ENCODE data around the gene PIAS4.

DNA sequence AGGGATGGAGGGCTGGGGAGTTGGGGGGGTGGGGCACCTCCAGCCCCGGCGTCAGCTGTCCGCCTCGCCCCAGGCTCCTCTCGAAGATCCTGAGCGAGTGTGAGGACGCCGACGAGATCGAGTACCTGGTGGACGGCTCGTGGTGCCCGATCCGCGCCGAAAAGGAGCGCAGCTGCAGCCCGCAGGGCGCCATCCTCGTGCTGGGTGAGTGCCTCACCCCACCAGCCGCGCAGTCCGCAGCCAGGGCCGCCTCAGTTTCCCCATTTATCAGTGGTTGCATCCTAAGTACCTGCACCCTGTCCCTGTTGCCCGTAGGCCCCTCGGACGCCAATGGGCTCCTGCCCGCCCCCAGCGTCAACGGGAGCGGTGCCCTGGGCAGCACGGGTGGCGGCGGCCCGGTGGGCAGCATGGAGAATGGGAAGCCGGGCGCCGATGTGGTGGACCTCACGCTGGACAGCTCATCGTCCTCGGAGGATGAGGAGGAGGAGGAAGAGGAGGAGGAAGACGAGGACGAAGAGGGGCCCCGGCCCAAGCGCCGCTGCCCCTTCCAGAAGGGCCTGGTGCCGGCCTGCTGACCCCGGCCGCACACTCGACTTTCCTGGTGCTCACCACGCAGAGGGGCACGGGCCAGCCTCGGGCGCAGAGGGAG is 29.9 kb downstream of the PIAS4 start:
- TF ChIP-seq, protein P1, sequence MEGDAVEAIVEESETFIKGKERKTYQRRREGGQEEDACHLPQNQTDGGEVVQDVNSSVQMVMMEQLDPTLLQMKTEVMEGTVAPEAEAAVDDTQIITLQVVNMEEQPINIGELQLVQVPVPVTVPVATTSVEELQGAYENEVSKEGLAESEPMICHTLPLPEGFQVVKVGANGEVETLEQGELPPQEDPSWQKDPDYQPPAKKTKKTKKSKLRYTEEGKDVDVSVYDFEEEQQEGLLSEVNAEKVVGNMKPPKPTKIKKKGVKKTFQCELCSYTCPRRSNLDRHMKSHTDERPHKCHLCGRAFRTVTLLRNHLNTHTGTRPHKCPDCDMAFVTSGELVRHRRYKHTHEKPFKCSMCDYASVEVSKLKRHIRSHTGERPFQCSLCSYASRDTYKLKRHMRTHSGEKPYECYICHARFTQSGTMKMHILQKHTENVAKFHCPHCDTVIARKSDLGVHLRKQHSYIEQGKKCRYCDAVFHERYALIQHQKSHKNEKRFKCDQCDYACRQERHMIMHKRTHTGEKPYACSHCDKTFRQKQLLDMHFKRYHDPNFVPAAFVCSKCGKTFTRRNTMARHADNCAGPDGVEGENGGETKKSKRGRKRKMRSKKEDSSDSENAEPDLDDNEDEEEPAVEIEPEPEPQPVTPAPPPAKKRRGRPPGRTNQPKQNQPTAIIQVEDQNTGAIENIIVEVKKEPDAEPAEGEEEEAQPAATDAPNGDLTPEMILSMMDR (optimal IDR thresholded peaks at IDR 0.05 in 1 of 3, IDR thresholded peaks at IDR 0.05 in 1 of 3, conservative IDR thresholded peaks at IDR 0.05 in 1 of 3; ENCODE audit: extremely low read depth in 1 of 3, insufficient read depth in 2 of 3, low read length in 3 of 3) = no peak
- no peak for TF ChIP-seq EZH2 (IDR thresholded peaks at IDR 0.05; ENCODE audit: low read length)
